MM.1S (cell line): ENCODE data around the gene SARNP.
A peak's percentile ranks its signal among the peaks of the same experiment; 100 is the strongest.

ENCODE experiments used
- DNase-seq: peaks from one replicate; pipeline ENCODE4 v3.0.0-alpha.2; 2015
- H2AFZ ChIP-seq: fragments of 300-600 bp; sonication (generic); 2 replicates; pipeline ENCODE4 v1.6.0; 2016; ENCODE audit warnings: antibody characterized with exemption, low read length
- H3F3A ChIP-seq: fragments of 300-600 bp; sonication (generic); 2 replicates; pipeline ENCODE4 v1.6.1; 2016; ENCODE audit warnings: mild to moderate bottlenecking, antibody characterized with exemption, low read length, moderate library complexity, mixed read lengths; ENCODE audit not compliant: insufficient read depth
- H3K27ac ChIP-seq: fragments of 300-600 bp; sonication (generic); 2 replicates; pipeline ENCODE4 v1.5.1; 2016; ENCODE audit warnings: mild to moderate bottlenecking, low read length
- H3K27me3 ChIP-seq: fragments of 300-600 bp; sonication (generic); replicated peaks from 2 replicates; pipeline ENCODE4 v1.6.0; 2016; ENCODE audit warnings: low read length; ENCODE audit not compliant: insufficient read depth
- H3K36me3 ChIP-seq: fragments of 300-600 bp; sonication (generic); replicated peaks from 2 replicates; pipeline ENCODE4 v1.6.1; 2016; ENCODE audit warnings: mild to moderate bottlenecking, low read length, mixed read lengths; ENCODE audit not compliant: insufficient read depth
- H3K4me1 ChIP-seq: fragments of 300-600 bp; sonication (generic); 2 replicates; pipeline ENCODE4 v1.6.1; 2016; ENCODE audit warnings: low read length, mixed read lengths
- H3K4me2 ChIP-seq: fragments of 300-600 bp; sonication (generic); 2 replicates; pipeline ENCODE4 v1.6.0; 2016; ENCODE audit warnings: low read depth, low read length
- H3K4me3 ChIP-seq: fragments of 300-600 bp; sonication (generic); 2 replicates; pipeline ENCODE4 v1.5.1; 2016; ENCODE audit warnings: low read length, mixed read lengths
- H3K79me2 ChIP-seq: fragments of 300-600 bp; sonication (generic); 2 replicates; pipeline ENCODE4 v1.6.1; 2016; ENCODE audit warnings: mixed run types, low read length, mixed read lengths
- H3K9ac ChIP-seq: fragments of 300-600 bp; sonication (generic); 2 replicates; pipeline ENCODE4 v1.6.1; 2016; ENCODE audit warnings: low read length, mixed read lengths
- H3K9me2 ChIP-seq: fragments of 300-600 bp; sonication (generic); replicated peaks from 2 replicates; pipeline ENCODE4 v1.6.1; 2016; ENCODE audit warnings: mild to moderate bottlenecking, low read length, mixed read lengths; ENCODE audit not compliant: insufficient read depth
- H3K9me3 ChIP-seq: fragments of 300-600 bp; sonication (generic); replicated peaks from 2 replicates; pipeline ENCODE4 v1.6.1; 2016; ENCODE audit warnings: mild to moderate bottlenecking, low read length, mixed read lengths; ENCODE audit not compliant: insufficient read depth
- H4K20me1 ChIP-seq: fragments of 300-600 bp; sonication (generic); 2 replicates; pipeline ENCODE4 v1.6.1; 2016; ENCODE audit warnings: mild to moderate bottlenecking, low read length, moderate library complexity, mixed read lengths; ENCODE audit not compliant: insufficient read depth
- EZH2 ChIP-seq: fragments of 300-600 bp; sonication (generic); optimal IDR thresholded peaks from 2 replicates; pipeline ENCODE3; 2017; ENCODE audit warnings: low read depth, mild to moderate bottlenecking, antibody characterized with exemption, low read length, mixed read lengths
- EZH2phosphoT487 ChIP-seq: fragments of 300-600 bp; sonication (generic); IDR thresholded peaks from 2 replicates; pipeline ENCODE4 v1.6.1; 2018; ENCODE audit warnings: antibody characterized with exemption, low read length
- TF ChIP-seq, protein P1 (sequence below): fragments of 300-600 bp; sonication (generic); IDR thresholded peaks from 2 replicates; pipeline ENCODE4 v1.5.1; 2016; ENCODE audit warnings: antibody characterized with exemption, low read length, mixed read lengths

SARNP gene

DNA sequence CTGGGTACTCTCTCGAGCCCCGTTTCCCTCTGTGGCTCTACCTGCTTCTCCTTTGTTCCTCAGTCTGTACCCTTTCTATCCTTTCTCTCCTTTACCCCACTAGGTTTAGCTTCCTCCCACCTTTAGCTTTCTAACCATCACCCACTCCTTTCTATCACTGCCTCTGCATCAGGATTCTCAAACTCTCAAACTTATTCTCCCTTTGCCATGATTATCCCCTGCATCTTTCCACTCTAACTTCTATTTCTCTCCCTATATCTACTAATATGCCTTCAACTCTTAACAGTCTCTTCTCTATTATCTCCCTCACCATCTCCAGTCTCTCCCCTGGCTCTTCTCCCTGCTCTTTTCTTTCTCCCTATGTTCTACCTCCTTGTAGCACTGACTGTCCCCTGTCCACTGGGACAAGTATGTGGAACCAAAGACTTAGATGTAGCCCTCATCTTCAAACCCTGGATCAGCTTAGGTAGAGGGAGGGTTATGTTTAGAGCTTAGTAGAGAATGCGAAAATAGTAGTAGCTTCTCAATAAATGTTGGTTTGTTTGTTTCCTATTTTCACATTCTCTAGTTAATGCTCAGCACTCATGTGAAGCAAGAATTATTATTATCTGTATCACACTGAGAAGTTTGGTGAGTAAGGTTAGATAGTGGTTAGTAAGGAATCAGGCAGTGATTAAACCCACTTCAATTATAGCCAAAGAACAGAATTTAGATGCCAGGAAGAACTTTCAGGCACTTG lies 71.2 kb downstream of the SARNP start:
- Histone ChIP-seq H3F3A (no peaks in the 10 kb centered on the region; the same call in none of the 2 replicates), H3K4me2 (no peak overlapping the region), H3K9me3 (no peaks in the 10 kb centered on the region), H3K27ac (no peak overlapping the region), H3K4me3 (no peak overlapping the region), H3K79me2 (no peaks in the 10 kb centered on the region), H3K36me3 (no peaks in the 10 kb centered on the region), H3K4me1 (peaks cover 6% of the 10 kb centered on the region; the same call in 1 of the 2 replicates), H2AFZ (no peak overlapping the region), H4K20me1 (no peaks in the 10 kb centered on the region), H3K9ac (no peak overlapping the region), H3K27me3 (0 out of 2 replicates have a peak, but pooled peaks cover 4% of the 10 kb centered on the region), H3K9me2 (no peaks in the 10 kb centered on the region)
- TF ChIP-seq EZH2 (no peak), EZH2phosphoT487 (no peak)
- TF ChIP-seq, protein P1, sequence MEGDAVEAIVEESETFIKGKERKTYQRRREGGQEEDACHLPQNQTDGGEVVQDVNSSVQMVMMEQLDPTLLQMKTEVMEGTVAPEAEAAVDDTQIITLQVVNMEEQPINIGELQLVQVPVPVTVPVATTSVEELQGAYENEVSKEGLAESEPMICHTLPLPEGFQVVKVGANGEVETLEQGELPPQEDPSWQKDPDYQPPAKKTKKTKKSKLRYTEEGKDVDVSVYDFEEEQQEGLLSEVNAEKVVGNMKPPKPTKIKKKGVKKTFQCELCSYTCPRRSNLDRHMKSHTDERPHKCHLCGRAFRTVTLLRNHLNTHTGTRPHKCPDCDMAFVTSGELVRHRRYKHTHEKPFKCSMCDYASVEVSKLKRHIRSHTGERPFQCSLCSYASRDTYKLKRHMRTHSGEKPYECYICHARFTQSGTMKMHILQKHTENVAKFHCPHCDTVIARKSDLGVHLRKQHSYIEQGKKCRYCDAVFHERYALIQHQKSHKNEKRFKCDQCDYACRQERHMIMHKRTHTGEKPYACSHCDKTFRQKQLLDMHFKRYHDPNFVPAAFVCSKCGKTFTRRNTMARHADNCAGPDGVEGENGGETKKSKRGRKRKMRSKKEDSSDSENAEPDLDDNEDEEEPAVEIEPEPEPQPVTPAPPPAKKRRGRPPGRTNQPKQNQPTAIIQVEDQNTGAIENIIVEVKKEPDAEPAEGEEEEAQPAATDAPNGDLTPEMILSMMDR = no peak
- DNase-seq = no peak

DNA sequence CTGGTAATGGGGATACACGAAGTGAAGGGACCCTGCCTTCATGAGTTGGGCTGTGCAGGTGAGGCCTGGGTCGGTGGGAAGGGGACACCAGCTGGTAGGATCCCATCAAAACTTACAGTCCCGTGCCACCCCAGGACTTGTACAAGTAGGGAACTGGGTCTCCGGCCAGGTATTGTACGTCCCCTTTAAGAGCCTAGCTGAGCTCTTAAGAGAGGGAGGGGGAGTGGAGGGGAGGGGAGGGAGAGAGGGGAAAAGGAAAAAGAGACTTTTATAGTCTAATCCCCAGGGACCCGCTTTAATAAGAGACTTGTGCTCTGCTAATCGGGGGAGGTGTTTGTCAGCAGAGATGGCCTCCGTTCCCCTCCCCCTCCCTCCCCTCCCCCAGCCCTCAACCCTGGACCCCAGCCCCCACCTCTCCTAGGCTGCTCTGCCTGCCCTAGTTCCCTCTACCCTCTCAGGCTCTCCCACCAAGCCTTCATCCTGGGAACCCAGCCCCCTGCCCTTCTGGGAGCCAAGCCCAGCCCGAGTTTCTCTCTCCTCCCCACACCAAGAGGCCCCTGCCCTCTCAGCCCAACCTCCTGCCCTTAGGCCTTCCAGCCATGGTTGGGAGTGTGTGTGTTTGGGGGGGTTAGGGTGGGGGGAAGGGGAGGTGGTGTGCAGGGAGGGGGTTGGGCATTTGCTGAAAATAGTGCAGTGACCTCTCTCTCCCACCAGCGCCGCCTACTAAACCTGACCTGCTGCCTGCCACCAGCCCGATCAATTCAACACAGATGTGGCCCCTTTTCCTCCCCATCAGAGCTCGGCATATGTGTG lies 72.0 kb downstream of the SARNP start:
- Histone ChIP-seq H2AFZ (no peak overlapping the region), H3K4me1 (peaks cover 6% of the 10 kb centered on the region; the same call in 1 of the 2 replicates), H3K27me3 (0 out of 2 replicates have a peak, but pooled peaks cover 4% of the 10 kb centered on the region), H3K9ac (no peak overlapping the region), H3F3A (no peaks in the 10 kb centered on the region; the same call in none of the 2 replicates), H3K79me2 (no peaks in the 10 kb centered on the region), H3K4me3 (no peak overlapping the region), H3K9me2 (no peaks in the 10 kb centered on the region), H3K4me2 (no peak overlapping the region), H3K27ac (no peak overlapping the region), H3K36me3 (no peaks in the 10 kb centered on the region), H3K9me3 (no peaks in the 10 kb centered on the region), H4K20me1 (no peaks in the 10 kb centered on the region)
- TF ChIP-seq, protein P1 = no peak
- TF ChIP-seq EZH2phosphoT487 (no peak), EZH2 (no peak)
- no peak for DNase-seq

DNA sequence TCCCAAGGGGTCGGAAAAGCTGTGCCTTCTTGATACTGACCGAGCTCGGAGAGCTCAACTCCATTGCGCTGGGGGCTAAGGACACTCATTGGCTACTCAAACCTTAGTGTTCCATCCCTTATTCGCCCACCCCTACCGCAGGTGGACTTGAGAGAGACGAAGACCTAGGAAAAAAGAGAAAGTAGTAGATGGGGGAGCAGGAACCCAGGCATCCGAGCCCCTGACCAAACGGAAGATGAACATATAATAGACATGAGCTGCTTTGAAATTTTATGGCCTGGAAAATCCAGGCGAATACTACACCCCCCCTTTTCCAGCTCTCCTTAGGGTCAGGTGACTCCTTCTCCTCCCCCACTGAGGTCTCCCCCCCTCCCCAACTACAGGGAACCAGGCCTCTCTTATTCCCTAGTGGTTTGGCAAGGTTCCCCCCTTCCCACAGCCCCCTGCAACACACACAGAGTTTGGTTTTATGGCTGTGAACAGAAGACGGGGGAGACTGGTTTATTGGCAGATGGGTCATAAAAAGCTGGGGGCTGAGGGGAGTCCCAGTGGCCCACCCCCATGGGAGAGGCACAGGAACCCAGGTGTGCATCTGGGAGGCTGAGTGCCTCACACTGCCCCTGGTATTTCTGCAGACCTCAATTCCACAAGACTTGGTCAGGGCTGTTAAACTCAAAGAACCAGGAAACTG lies 73.0 kb downstream of the SARNP start:
- TF ChIP-seq, protein P1 = no peak
- no peak for TF ChIP-seq EZH2phosphoT487
- TF ChIP-seq EZH2 = no peak
- Histone ChIP-seq H3K79me2 (no peaks in the 10 kb centered on the region), H3K4me3 (peak overlapping the region; percentile 90), H3K9ac (peak overlapping the region; percentile 48; the same call in 1 of the 2 replicates), H3F3A (no peaks in the 10 kb centered on the region; the same call in none of the 2 replicates), H3K27ac (no peak overlapping the region), H3K27me3 (0 out of 2 replicates have a peak, but pooled peaks cover 4% of the 10 kb centered on the region), H2AFZ (peak overlapping the region; percentile 94; the same call in 1 of the 2 replicates), H3K9me3 (no peaks in the 10 kb centered on the region), H3K4me2 (peak overlapping the region; percentile 98), H3K36me3 (no peaks in the 10 kb centered on the region), H4K20me1 (no peaks in the 10 kb centered on the region), H3K9me2 (no peaks in the 10 kb centered on the region), H3K4me1 (peaks cover 6% of the 10 kb centered on the region; the same call in 1 of the 2 replicates)
- DNase-seq = no peak
